Effector CD8-positive, alpha-beta T cell (primary cell): ENCODE measurements around the gene TMEM52B.
"Not testable (repeated sequence)": the region's sequence is repeated elsewhere in the genome, so short reads cannot be mapped to it uniquely, and the experiment has no call there.

Experiments
- DNase-seq: peaks from one replicate; lab custom pipeline; 2025; lab: John Stamatoyannopoulos, UW

Gene TMEM52B

DNA sequence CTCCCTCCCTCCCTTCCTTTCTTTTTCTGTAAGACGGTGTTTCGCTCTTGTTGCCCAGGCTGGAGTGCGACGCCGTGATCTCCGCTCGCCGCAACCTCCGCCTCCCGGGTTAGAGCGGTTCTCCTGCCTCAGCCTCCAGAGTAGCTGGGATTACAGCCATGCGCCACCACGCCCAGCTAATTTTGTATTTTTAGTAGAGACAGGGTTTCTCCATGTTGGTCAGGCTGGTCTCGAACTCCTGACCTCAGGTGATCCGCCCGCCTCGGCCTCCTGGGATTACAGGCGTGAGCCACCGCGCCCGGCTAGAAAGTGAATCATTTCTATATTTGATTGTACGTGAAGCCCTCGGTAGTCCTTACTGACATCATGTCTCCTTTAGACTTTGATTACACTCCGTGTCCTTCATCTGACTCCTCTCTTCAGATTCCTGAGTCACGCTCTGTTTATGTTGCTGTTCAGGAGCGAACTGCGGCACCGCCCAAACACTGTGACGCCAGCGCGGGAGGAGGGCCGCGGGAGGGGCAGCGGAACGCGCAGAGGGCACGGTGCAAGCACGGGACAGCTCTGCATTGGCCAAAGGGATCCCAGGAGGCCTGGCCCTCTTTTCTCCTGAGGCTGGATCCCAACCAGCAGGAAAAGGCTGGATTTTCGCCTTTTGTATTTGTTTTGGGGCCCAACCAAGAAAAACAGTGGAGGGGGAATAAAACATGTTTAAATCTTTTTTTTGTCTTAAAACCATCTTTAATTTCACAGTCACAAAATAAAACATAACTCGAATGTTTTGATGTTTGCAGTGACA is 33.3 kb downstream of the TMEM52B start:
- DNase-seq = peak; percentile 73

DNA sequence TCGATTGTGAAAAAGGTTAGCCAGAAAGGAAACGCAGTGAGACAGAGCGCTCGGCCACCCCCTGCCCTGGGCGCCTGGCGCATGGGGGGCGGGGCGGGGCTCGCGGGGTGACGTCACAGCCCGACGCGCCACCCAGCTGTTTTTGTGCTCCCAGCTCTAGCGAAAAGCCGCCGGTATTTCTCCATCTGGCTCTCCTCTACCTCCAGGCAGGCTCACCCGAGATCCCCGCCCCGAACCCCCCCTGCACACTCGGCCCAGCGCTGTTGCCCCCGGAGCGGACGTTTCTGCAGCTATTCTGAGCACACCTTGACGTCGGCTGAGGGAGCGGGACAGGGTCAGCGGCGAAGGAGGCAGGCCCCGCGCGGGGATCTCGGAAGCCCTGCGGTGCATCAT is 33.9 kb downstream of the TMEM52B start, which contains the start of gene GABARAPL1:
Gene GABARAPL1 (plus strand): TSS at position 139 of the 393 bp plus-strand sequence. CDS start 253 bp downstream, at position 392.
- peak; percentile 70 for DNase-seq

DNA sequence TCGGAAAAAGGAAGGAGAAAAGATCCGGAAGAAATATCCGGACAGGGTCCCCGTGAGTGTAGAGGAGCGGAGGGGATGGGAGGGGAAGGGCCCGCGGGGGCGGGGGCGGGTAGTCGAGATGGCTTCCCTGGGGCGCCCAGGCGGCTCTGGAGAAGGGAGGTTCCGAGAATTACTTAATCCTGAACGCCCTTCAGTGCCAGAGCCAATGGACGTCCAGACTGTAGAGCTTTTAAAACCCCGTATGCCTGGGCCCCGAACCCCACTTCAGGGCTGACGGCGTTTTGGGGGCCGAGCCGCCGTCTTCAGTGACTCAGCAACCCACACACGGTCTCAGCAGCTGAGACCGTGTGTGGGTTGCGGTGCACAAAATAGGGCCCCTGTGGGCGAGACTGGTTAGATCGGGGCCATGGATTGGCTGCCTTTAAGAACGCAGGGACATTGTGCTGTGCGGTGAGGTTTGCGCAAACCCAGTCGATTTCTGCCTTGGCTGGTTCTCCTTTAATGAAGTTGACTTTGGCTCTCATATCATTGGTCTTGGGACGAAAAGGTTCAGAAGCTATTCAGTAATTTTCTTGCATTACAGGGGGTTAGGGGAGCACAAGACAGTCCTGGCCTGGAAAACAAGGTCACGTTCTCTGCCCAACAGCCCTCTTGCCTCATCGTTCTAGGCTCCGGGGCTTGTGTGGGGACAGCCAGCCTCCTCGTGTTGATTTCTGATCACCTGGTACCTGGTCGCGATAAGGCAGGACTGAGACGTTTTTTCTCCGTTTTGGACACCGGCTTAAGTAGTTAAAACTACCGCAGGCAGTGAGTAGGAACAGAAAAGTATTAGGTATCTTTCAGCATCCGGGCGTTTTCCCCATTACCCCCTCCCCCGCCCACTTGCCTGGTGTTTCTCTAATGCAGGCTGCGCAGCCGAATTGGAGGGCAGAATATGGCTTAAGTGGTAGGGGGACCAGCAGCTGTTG is 34.6 kb downstream of the TMEM52B start:
- DNase-seq = peak; percentile 58

DNA sequence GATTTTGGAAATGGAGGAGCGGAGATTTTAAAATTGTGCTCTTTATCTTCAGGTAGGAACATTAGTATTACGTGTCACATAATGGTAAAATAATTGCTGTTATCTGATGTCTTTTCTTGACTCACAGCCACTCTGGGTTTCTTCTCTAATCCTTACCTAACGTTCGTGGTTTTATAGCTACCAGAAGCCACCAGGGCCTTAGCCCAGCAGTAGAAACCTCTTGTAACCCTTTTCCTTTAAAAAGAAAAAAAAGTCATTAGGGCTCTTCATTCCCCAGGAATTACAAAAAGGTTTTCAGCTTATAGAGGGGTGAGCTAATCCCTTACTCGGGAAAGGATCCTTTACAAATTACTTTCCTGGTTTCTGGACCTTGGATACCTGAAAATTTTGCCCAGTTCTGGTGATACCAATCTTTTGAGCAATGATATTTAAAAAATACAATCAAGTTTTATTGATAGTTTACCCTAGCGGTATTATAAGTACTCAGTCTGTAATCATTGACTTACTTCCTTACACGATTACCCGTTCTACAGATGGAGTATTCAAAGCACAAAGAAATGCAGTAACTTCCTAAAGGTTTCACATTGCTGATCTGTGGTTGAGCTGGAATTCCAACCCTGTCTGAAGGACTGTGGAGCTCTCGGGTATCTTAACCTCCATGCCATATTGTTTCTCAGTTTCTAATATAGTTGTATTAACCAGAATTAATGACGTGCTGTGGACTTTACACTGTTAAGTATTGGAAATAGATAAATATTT is 35.5 kb downstream of the TMEM52B start:
- no peak for DNase-seq

DNA sequence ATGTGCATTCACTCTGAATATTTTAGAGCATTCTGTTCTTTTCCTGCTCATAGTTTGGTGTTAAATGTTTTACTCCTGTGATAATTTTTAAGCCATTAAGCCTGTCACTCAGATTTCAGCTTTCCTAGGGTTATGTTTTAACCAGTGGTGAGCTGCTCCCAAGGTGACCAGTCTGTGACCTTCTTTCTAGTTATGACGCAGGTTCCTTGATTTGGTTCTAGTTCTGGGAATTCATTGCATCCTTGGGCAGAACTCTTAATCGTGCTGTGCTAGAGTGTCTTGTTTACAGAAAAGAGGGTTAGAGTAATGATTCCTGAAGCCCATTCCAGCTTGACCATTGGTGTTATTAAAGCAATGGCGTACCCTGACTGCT is 36.0 kb downstream of the TMEM52B start:
- no peak for DNase-seq

DNA sequence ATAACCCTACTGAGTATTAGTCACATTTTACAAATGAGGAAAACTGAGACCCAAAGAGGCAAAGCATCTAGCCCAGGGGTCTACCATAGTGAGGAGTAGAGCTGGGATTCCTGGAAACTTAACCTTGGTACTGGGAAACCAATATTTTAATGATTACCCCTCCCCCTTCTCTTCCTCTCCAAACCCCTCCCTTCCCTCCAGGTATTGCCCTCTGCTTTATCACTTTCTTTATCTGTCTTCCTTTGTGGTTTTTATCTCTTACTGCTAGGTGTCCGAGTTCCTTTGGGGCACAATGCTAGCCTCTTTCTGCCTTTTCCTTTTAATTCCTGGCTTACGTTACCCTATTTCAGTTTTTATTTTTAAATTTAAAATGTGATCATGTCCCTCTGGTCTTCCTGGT is 36.6 kb downstream of the TMEM52B start:
- DNase-seq = no peak

DNA sequence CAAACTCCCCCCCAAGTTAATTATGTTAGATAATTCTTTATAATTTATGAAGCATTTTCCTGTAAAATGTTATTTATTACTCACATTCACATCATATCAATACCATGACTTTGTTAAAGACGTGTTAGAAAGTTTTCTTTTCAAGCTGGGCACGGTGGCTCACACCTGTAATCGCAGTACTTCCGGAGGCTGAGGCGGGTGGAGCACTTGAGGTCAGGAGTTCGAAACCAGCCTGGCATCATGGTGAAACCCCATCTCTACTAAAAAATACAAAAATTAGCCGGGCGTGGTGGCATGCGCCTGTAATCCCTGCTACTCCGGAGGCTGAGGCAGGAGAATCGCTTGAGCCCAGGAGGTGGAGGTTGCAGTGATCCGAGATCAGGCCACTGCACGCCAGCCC is 37.1 kb downstream of the TMEM52B start:
- DNase-seq = not testable (repeated sequence)

DNA sequence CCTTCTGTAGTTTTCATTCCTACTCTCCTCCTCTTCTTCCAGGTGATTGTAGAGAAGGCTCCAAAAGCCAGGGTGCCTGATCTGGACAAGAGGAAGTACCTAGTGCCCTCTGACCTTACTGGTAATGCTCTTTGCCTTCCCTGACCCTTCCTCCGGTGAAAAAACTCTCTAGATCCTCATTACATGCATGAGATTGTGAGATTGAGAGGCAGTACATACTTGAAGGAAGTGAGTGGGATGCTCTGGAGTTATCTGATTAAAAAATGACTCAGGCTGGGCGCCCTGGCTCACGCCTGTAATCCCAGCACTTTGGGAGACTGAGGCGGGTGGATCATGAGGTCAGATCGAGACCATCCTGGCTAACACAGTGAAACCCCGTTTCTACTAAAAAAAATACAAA is 39.2 kb downstream of the TMEM52B start:
- no peak for DNase-seq

DNA sequence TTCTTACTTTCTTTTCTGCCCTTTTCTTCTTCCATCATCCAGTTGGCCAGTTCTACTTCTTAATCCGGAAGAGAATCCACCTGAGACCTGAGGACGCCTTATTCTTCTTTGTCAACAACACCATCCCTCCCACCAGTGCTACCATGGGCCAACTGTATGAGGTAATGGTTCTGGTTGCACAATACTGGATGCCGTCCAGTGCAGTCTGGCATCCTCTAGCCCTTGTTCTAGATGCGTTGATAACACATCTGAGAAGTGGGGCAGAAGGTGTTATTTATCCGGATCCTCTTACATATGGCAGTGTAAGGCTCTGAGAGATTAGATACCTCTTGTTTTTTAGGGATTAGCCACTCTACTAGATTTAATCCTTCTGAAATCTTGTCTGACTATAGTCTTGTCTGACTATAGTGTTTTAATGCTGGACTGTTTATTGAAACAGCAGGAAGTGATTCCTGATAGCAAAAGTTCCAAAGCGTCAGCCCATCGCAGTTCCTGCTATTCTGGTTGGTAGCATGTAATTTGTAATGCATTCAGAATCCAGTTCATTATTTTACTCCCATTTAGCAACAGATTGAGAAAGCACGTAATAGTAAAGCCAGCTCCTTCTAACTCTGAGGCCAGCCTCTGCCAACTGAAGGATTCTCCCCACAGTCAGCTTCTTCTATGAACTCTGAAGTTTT is 41.7 kb downstream of the TMEM52B start:
- no peak for DNase-seq

DNA sequence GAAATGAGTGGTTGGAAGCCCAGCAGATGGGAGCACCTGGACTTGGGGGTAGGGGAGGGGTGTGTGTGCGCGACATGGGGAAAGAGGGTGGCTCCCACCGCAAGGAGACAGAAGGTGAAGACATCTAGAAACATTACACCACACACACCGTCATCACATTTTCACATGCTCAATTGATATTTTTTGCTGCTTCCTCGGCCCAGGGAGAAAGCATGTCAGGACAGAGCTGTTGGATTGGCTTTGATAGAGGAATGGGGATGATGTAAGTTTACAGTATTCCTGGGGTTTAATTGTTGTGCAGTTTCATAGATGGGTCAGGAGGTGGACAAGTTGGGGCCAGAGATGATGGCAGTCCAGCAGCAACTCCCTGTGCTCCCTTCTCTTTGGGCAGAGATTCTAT is 43.0 kb downstream of the TMEM52B start:
- DNase-seq = no peak

DNA sequence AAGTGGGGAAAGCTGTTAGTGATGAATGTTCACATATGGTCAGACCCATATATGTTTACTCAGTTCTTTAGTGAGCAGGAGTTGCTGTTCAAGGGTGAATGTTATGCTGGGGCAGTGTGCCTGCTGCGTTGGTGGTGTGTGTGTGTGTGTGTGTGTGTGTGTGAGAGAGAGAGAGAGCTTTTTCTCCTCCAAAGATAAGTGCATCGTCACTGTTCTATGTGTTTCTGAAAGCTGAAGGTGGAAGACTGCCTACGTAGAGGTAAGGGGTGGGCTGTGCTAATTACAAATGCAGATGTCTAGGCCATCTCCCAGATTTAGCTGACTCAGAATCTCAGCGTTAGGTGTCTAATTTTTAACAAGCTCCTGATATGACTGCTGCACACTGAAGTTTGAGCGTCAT is 44.4 kb downstream of the TMEM52B start:
- no peak for DNase-seq

DNA sequence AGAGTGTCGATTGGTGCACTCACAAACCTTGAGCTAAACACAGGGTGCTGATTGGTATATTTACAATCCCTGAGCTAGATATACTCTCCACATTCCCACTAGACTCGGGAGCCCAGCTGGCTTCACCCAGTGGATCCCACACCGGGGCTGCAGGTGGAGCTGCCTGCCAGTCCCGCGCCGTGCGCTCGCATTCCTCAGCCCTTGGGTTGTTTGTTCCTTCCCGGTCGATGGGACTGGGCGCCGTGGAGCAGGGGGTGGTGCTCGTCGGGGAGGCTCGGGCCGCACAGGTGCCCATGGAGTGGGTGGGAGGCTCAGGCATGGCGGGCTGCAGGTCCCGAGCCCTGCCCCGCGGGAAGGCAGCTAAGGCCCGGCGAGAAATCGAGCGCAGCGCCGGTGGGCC is 46.6 kb downstream of the TMEM52B start:
- not testable (repeated sequence) for DNase-seq

DNA sequence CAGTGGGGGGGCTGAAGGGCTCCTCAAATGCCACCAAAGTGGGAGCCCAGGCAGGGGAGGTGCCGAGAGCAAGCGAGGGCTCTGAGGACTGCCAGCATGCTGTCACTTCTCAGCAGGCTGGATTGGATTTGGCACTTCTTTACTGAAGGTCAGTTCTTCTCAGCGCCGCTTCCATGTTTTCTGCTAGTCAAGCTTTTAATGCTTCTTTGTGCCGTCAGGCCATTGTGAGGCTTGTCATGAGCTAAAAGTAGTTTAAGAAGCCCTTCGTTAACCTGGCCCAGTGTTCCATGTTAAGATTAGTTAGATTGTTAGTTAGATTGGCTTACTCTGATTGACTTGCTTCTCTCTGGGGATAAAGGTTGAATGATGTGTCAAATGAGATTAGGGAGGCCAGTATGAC is 47.3 kb downstream of the TMEM52B start:
- DNase-seq = no peak

DNA sequence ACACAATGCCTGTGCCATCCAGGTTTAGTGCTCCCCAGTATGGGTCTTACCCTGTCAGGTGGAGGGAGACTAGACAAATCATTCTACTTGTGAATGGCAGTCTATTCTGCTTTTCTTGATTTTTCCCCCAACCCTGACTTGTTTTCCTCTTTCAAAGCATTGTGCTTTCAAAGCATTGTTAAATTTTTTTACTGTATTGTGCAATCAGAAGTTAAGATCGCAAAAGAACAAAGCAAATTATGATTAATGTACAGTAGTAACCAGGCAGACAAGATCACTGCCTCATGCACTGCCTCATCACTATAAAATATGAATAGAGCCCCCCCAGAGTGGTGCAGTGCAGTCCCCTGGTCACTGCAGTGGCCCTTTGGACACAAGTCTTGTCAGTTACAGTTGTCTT is 47.9 kb downstream of the TMEM52B start:
- DNase-seq = no peak

DNA sequence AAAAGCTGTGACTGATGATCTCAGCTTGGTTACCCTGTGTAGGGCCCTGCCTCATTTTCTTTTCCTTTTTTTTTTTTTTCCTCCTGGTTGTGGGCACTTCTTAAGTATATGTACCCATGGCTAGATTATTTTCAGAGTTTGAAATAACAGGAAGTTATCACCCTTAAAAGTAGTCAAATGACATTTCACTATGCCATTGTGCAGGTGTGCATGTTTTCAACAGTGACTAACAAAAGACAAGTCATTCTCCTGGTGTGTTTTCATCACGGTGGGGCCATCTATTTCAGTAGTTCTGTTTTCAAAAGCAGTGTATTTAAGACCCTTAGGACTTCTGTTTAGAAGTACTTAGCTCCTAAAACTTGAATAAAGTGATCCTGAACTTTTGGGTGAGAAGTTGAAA is 48.8 kb downstream of the TMEM52B start:
- DNase-seq = no peak

DNA sequence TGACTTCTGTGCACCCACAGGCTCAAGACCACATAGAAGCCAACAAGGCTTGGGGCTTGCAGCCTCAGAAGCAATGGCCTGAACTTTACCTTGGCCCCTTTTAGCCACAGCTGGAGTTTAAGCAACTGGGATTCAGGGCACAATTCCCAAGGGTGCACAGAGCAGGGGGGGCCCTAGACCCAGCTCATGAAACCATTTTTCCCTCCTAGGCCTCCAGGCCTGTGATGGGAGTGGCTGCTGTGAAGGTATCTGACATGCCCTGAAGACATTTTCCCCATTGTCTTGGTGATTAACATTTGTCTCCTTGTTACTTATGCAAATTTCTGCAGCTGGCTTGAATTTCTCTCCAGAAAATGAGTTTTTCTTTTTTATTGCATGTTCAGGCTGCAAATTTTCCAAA is 55.7 kb downstream of the TMEM52B start:
- DNase-seq = no peak

DNA sequence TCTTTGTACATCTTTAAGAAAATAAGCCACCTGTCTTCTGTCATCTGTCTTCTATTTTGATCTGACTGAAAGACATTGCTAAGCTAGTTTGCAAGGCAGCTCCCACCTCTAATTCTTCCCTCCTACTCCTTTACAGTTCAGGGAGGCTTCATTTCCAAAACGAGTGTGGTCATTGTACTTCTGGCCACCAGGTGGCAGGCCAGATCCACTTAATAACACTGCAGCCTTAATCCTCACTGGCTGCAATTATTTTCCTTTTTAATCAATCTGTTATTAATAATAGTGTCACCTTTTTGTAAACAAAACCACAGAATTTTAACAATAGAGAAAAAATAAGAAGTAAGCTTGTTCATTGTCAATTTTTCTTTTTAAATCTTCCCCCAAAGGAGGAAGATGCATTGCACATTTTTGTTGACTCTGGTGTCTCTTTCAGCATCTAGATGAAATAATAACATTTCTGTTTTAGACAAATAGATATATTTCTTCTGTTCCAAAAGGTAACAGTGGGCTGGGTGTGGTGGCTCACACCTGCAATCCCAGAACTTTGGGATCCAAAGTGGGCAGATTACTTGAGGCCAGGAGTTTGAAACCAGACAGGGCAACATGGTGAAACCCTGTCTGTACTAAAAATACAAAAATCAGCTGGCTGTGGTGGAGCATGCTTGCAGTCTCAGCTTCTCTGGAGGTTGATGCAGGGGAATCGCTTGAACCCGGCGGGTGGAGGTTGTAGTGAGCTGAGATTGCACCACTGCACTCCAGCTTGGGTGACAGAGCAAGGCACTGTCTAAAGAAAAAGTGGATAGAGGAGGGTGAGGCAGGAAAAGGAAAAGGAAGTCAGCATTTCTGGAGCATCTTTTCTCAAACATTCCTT is 57.2 kb downstream of the TMEM52B start:
- DNase-seq = peak; percentile 9

DNA sequence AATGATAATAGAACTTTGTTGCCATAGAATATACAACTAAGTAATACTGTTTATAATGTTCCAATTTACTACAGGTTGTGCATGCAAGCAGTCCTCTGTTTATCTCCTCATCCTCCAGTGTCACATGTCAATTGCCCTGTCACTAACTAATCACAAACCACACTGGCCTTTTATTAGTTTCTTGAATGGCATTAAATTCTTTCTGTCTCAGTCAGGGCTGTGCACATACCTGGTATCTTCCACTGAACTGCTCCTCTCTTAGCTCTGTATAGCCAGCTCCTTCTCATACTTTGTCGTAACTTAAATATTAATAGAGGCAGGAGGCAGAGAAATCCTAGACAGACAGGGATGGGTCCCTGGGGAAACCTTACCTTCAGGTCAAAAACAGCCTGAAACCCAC is 57.9 kb downstream of the TMEM52B start:
- no peak for DNase-seq

DNA sequence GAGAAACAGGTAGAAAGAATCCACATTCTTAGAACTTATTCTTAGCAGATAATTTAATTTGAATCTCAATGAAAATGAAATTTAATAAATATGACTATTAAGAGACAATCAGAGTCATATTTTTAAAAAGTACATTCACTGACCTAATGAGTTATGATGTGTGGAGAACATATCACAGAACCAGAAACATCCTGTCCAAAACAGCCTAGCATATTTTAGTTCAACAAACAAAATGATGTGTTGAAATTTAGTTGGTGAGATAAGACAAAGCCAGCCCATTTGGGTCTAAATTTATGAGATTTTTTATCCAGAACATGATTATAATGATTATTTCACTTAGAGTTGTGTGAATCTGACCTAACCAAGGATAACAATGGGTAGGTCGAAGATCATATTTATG is 59.7 kb downstream of the TMEM52B start:
- no peak for DNase-seq

DNA sequence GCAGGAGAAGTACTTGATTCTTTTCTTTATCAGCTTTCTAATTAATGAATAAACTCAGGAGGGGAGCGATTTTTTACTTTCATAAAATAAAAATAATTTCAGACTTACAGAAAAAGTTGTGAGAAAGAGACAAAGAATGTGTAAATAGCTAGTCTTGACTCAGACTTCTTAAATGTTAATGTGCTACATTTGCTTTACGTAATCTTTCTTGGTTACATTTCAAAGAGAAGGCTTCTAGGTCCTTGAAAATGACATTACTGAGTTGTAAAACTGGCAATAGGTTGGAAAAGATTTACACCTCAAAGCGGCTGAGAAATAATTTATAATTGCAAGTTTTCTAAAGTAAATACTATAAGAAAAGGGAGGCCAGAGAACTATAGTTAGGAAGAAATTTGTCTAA is 62.5 kb downstream of the TMEM52B start:
- DNase-seq = no peak
